GM12878 (cell line): ENCODE results near the gene GGCT. TPM values are rescaled to one million over a fixed set of nuclear protein-coding genes. Genes with fewer than 3 reads are reported as not detected.

Experiments
- ATAC-seq: fragments of 200-7000 bp; cut with Tn5 transposase; 3 replicates; pipeline ENCODE4 v1.9.1; 2020; ENCODE audit warnings: mild to moderate bottlenecking, moderate library complexity
- BruUV-seq: library from RNA; stranded (reverse); fragments of 400-500 nt; replicated peaks from 2 replicates; lab custom pipeline; 2021; lab: Mats Ljungman, UMichigan
- CTCF ChIA-PET: fragments of 300-600 bp; sonication (Branson Sonifier 250); formaldehyde crosslinking; extraction: SDS; loops from one replicate; lab custom pipeline; 2021; ENCODE audit warnings: inconsistent platforms; lab: Yijun Ruan, JAX
- POLR2A ChIA-PET: fragments of 350-600 bp; formaldehyde crosslinking; extraction: SDS; loops from one replicate; lab custom pipeline; 2021; ENCODE audit warnings: inconsistent platforms; lab: Charles Lee
- RAD21 ChIA-PET: fragments of 300-600 bp; sonication (Branson Sonifier 250); formaldehyde crosslinking; loops from one replicate; lab custom pipeline; 2023; ENCODE audit warnings: antibody characterized with exemption; ENCODE audit not compliant: unreplicated experiment; lab: Charles Lee
- SMC1A ChIA-PET: fragments of 300-600 bp; sonication (Branson Sonifier 250); formaldehyde crosslinking; loops from one replicate; lab custom pipeline; 2023; ENCODE audit not compliant: unreplicated experiment, uncharacterized antibody; lab: Charles Lee
- DNase-seq: peaks from one replicate; pipeline ENCODE4 v3.0.0-alpha.2; 2011; ENCODE audit warnings: low read depth, low spot score
- FAIRE-seq: peaks from 3 replicates; lab custom pipeline; 2011; peaks lifted over from hg19 to GRCh38; lab: Jason Lieb, UNC
- H2AFZ ChIP-seq: 2 replicates; pipeline ENCODE4 v1.6.0; 2011; ENCODE audit warnings: low read depth, low read length, control low read depth; ENCODE audit not compliant: control insufficient read depth
- H3K27ac ChIP-seq: 2 replicates; pipeline ENCODE4 v1.5.1; 2011; ENCODE audit warnings: control low read depth; ENCODE audit not compliant: control insufficient read depth, insufficient read depth
- H3K27me3 ChIP-seq, 2 experiments: replicated peaks in 1 of 2; 2 replicates each; pipeline versions ENCODE4 v1.6.0 to v1.6.1; 2011; ENCODE audit warnings: low read length in 1 of 2; ENCODE audit not compliant: control insufficient read depth in 2 of 2, insufficient read depth in 2 of 2
- H3K36me3 ChIP-seq, 2 experiments: 2 replicates each; pipeline ENCODE4 v1.5.1; 2011; ENCODE audit warnings: low read length in 1 of 2; ENCODE audit not compliant: control insufficient read depth in 2 of 2, insufficient read depth in 2 of 2
- H3K4me1 ChIP-seq: 2 replicates; pipeline ENCODE4 v1.6.1; 2011; ENCODE audit warnings: mild to moderate bottlenecking, low read length, moderate library complexity, mixed read lengths; ENCODE audit not compliant: control insufficient read depth, insufficient read depth
- H3K4me2 ChIP-seq: 2 replicates; pipeline ENCODE4 v1.6.0; 2011; ENCODE audit warnings: control low read depth; ENCODE audit not compliant: control insufficient read depth, insufficient read depth
- H3K4me3 ChIP-seq: fragments of 200-600 bp; sonication (generic); 2 replicates; pipeline ENCODE4 v1.5.1; 2016
- H3K79me2 ChIP-seq: 2 replicates; pipeline ENCODE4 v1.6.0; 2011; ENCODE audit warnings: low read length; ENCODE audit not compliant: control insufficient read depth, insufficient read depth
- H3K9ac ChIP-seq: 2 replicates; pipeline ENCODE4 v1.8.0; 2011; ENCODE audit warnings: low read length, control low read depth, mixed read lengths; ENCODE audit not compliant: control insufficient read depth, insufficient read depth
- H3K9me3 ChIP-seq: replicated peaks from 3 replicates; pipeline ENCODE4 v1.5.1; 2011; ENCODE audit warnings: mild to moderate bottlenecking, low read length; ENCODE audit not compliant: control insufficient read depth, insufficient read depth
- H4K20me1 ChIP-seq: 2 replicates; pipeline ENCODE4 v1.6.0; 2011; ENCODE audit not compliant: control insufficient read depth, insufficient read depth
- CEBPB ChIP-seq, 2 experiments: fragments of 150-350 bp in 1 of 2; IDR thresholded peaks; 2 replicates each; pipeline ENCODE4 v1.6.1; 2012 to 2014; ENCODE audit warnings: low read depth in 2 of 2, low read length in 2 of 2, borderline replicate concordance in 1 of 2, inconsistent platforms in 1 of 2
- CREM ChIP-seq: IDR thresholded peaks from 2 replicates; pipeline ENCODE4 v1.6.1; 2014; ENCODE audit warnings: antibody characterized with exemption, low read depth
- ESRRA ChIP-seq: IDR thresholded peaks from 2 replicates; pipeline ENCODE4 v1.6.1; 2012; ENCODE audit warnings: mild to moderate bottlenecking, low read length, improper control_type of control experiment
- NR2F1 ChIP-seq: fragments of 450-650 bp; conservative IDR thresholded peaks from 2 replicates; pipeline ENCODE4 v1.6.1; 2017; ENCODE audit warnings: mild to moderate bottlenecking
- PAX8 ChIP-seq: fragments of 450-650 bp; IDR thresholded peaks from 2 replicates; pipeline ENCODE4 v1.6.1; 2017; ENCODE audit warnings: mild to moderate bottlenecking, moderate library complexity
- POLR2AphosphoS2 ChIP-seq: IDR thresholded peaks from 2 replicates; pipeline ENCODE4 v1.6.1; 2011; ENCODE audit warnings: low read depth, mild to moderate bottlenecking, low read length, improper control_type of control experiment, moderate library complexity
- RB1 ChIP-seq: fragments of 450-650 bp; formaldehyde crosslinking; IDR thresholded peaks from 2 replicates; pipeline ENCODE4 v1.6.1; 2017; ENCODE audit warnings: mild to moderate bottlenecking, borderline replicate concordance
- SREBF1 ChIP-seq: IDR thresholded peaks from 2 replicates; pipeline ENCODE4 v1.6.1; 2012; ENCODE audit warnings: mild to moderate bottlenecking, low read length
- SREBF2 ChIP-seq: IDR thresholded peaks from 2 replicates; pipeline ENCODE4 v1.6.1; 2012; ENCODE audit warnings: mild to moderate bottlenecking, low read length
- ZBTB40 ChIP-seq: fragments of 450-650 bp; IDR thresholded peaks from 2 replicates; pipeline ENCODE4 v1.6.1; 2016; ENCODE audit warnings: mild to moderate bottlenecking, moderate library complexity, borderline replicate concordance
- ZNF384 ChIP-seq: IDR thresholded peaks from 2 replicates; pipeline ENCODE4 v1.6.1; 2012; ENCODE audit warnings: low read depth, mild to moderate bottlenecking, low read length, improper control_type of control experiment, borderline replicate concordance
- WGBS: methylation state at CpG from one replicate; pipeline ENCODE4 v1.1.6; 2016; ENCODE audit warnings: low lambda C conversion rate; ENCODE audit not compliant: insufficient replicate concordance, insufficient coverage; ENCODE audit errors: missing lambda C conversion rate; 5-methylcytosine and 5-hydroxymethylcytosine counted together
- in situ Hi-C: fragments of 300-500 bp; cut with MboI; formaldehyde crosslinking; loops from 9 replicates; pipeline ENCODE4 v1.14.3; 2018; ENCODE audit warnings: mixed read lengths
- intact Hi-C: fragments of 100-400 bp; cut with micrococcal nuclease; formaldehyde crosslinking; loops from one replicate; pipeline ENCODE4 v1.14.2; 2022; ENCODE audit not compliant: unreplicated experiment
- polyA plus RNA-seq, 11 experiments: library from polyadenylated mRNA; depleted of rRNA in 4 of 11; unstranded in 6 of 11; stranded (reverse) in 5 of 11; fragments of >200 nt; fragmentation: Nextera tagmentation in 4 of 11; fragmentation: Illumina TruSeq in 1 of 11; extraction: Ambion mirVana in 4 of 11; extraction: Trizol in 1 of 11; gene quantifications; 1 replicate in 1 of 11; 2 replicates in 10 of 11; pipeline versions ENCODE4 v1.2.1 to v1.2.3, GENCODE V29; 2011 to 2016; ENCODE audit warnings: inconsistent platforms in 2 of 11, missing spikeins in 2 of 11, low read depth in 1 of 11
- total RNA-seq, 4 experiments: library from RNA; depleted of rRNA in 3 of 4; stranded (reverse); fragments of >200 nt in 3 of 4; fragmentation: Illumina TruSeq in 1 of 4; extraction: Trizol in 1 of 4; gene quantifications; 2 replicates each; pipeline versions ENCODE4 v1.2.1 to v1.2.3, GENCODE V29; 2013 to 2021
- TF ChIP-seq, protein P1 (sequence below): fragments of 450-650 bp; IDR thresholded peaks from 2 replicates; pipeline ENCODE4 v1.6.1; 2018; ENCODE audit warnings: mild to moderate bottlenecking, low read depth, moderate library complexity; ENCODE audit not compliant: partially characterized antibody

The GGCT gene
- total and polyA plus RNA-seq, 10 of the 15 experiments (the other 5 are each of a cell fraction or from before 2014, with no cell fraction given) = 57.0 to 215 (median 92.3) TPM

DNA sequence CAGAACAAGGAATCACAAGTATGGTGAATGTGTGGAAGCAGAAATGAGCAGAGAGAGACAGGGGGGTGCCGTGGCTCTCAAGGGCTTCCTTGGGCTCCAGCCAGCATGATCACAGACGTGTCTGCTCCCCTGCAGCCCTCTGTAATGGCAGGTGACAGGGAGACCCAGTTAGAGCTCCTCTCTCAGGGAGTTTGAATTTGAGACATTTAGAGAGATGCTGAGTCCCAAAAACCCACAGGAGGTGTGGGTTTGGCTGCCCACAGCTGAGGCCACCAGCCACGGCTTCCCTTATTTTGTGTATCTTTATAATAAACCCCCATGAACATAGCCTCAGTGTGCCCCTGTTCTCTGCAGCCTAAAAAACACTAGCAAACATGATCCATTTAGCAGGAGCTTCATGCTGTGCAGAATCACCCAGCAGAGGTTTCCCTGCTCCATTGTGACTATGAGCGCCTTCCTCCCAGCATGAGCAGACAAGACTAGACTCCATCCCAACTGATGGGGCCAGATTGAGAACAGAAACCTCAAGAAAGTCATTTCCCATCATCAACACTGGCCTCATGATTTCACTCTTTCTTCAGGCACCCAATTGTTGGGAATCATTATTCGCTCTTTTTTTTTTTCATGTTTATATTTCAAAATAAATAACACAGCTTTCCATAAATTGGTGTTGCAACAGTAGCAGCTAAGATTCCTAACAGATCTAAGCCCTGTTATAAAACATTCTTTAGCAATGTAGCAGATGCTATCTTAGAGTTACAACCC lies 39.4 kb downstream of the GGCT start:
- H3K4me3 ChIP-seq = no peak overlapping the region
- 88% methylated on average over 5 of the region's 5 CpGs for WGBS
- ChIA-PET POLR2A (interaction anchor here (0.7 to 3.0 kb wide), 2 partner anchors 11 to 13 kb away, joined by 3 to 9 read pairs; partner anchors contain the start of gene NOD1), RAD21 (interaction anchor here (1.0 to 2.2 kb wide), 6 partner anchors 13 to 285 kb away, joined by 3 to 7 read pairs (median 4); no protein-coding TSS in a partner anchor), SMC1A (interaction anchor here (1.1 to 3.8 kb wide), 6 partner anchors 8 to 69 kb away, joined by 3 to 18 read pairs (median 6); partner anchors contain the start of gene NOD1), CTCF (interaction anchor here (0.6 to 3.4 kb wide), 8 partner anchors 9 to 302 kb away, joined by 3 to 10 read pairs (median 4); partner anchors contain the start of gene NOD1)
- BruUV-seq = no TSS peak
- no peak overlapping the region; the same call in none of the 2 replicates for H3K4me2 ChIP-seq
- no peak; the same call in 2 of the 3 replicates for ATAC-seq
- no peak for TF ChIP-seq CREM
- TF ChIP-seq CEBPB (IDR thresholded peaks at IDR 0.05; ENCODE audit: borderline replicate concordance in 1 of 2, low read depth in 2 of 2, low read length in 2 of 2) = no peak
- TF ChIP-seq POLR2AphosphoS2 = no peak
- no peak for TF ChIP-seq ZNF384
- no peak for TF ChIP-seq ZBTB40
- TF ChIP-seq, protein P1, sequence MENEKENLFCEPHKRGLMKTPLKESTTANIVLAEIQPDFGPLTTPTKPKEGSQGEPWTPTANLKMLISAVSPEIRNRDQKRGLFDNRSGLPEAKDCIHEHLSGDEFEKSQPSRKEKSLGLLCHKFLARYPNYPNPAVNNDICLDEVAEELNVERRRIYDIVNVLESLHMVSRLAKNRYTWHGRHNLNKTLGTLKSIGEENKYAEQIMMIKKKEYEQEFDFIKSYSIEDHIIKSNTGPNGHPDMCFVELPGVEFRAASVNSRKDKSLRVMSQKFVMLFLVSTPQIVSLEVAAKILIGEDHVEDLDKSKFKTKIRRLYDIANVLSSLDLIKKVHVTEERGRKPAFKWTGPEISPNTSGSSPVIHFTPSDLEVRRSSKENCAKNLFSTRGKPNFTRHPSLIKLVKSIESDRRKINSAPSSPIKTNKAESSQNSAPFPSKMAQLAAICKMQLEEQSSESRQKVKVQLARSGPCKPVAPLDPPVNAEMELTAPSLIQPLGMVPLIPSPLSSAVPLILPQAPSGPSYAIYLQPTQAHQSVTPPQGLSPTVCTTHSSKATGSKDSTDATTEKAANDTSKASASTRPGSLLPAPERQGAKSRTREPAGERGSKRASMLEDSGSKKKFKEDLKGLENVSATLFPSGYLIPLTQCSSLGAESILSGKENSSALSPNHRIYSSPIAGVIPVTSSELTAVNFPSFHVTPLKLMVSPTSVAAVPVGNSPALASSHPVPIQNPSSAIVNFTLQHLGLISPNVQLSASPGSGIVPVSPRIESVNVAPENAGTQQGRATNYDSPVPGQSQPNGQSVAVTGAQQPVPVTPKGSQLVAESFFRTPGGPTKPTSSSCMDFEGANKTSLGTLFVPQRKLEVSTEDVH = no peak
- no peak for TF ChIP-seq SREBF1
- no peak for TF ChIP-seq ESRRA
- no peak for TF ChIP-seq NR2F1
- TF ChIP-seq PAX8 = no peak
- no peak for TF ChIP-seq RB1
- no peak for TF ChIP-seq SREBF2
- no peak overlapping the region for H3K9ac ChIP-seq
- no peak for FAIRE-seq
- H4K20me1 ChIP-seq = no peaks in the 10 kb centered on the region
- peaks cover 32% of the 10 kb centered on the region for H3K4me1 ChIP-seq
- peaks cover 2% of the 10 kb centered on the region; the same call in 1 of the 2 replicates for H3K79me2 ChIP-seq
- H2AFZ ChIP-seq = no peak overlapping the region
- no peaks in the 10 kb centered on the region for H3K27me3 ChIP-seq
- in situ Hi-C loops (no loop called here), intact Hi-C loops (no loop called here)
- no peak overlapping the region for H3K27ac ChIP-seq
- DNase-seq = no peak
- peaks cover 0 to under 1% of the 10 kb centered on the region in 2 experiments; a peak in 1 of 4 replicates for H3K36me3 ChIP-seq
- no peaks in the 10 kb centered on the region for H3K9me3 ChIP-seq
